ENCODE measurements around the gene PCSK1.

- TF ChIP-seq MLX (CRISPR knock-in tag; IDR thresholded peaks at IDR 0.05) (no peak), MAX (CRISPR knock-in tag; IDR thresholded peaks at IDR 0.05) (no peak), TCF7 (CRISPR knock-in tag; IDR thresholded peaks at IDR 0.05; ENCODE audit: low read depth) (no peak), ZNF263 (CRISPR knock-in tag; IDR thresholded peaks at IDR 0.05; ENCODE audit: low read depth) (no peak), JUN (CRISPR knock-in tag; IDR thresholded peaks at IDR 0.05) (no peak), CREM (CRISPR knock-in tag; IDR thresholded peaks at IDR 0.05) (no peak)
- TF ChIP-seq, protein P1, sequence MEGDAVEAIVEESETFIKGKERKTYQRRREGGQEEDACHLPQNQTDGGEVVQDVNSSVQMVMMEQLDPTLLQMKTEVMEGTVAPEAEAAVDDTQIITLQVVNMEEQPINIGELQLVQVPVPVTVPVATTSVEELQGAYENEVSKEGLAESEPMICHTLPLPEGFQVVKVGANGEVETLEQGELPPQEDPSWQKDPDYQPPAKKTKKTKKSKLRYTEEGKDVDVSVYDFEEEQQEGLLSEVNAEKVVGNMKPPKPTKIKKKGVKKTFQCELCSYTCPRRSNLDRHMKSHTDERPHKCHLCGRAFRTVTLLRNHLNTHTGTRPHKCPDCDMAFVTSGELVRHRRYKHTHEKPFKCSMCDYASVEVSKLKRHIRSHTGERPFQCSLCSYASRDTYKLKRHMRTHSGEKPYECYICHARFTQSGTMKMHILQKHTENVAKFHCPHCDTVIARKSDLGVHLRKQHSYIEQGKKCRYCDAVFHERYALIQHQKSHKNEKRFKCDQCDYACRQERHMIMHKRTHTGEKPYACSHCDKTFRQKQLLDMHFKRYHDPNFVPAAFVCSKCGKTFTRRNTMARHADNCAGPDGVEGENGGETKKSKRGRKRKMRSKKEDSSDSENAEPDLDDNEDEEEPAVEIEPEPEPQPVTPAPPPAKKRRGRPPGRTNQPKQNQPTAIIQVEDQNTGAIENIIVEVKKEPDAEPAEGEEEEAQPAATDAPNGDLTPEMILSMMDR (IDR thresholded peaks at IDR 0.05) = no peak
- TF ChIP-seq, protein P2, sequence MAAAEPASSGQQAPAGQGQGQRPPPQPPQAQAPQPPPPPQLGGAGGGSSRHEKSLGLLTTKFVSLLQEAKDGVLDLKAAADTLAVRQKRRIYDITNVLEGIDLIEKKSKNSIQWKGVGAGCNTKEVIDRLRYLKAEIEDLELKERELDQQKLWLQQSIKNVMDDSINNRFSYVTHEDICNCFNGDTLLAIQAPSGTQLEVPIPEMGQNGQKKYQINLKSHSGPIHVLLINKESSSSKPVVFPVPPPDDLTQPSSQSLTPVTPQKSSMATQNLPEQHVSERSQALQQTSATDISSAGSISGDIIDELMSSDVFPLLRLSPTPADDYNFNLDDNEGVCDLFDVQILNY (CRISPR knock-in tag; IDR thresholded peaks at IDR 0.05) = no peak
These were observed 90.5 kb downstream of the PCSK1 start for GRCh38 chr5:96342581-96342980.

Measured in WTC11 (cell line).